HG03354 (cell line): Measurements from ENCODE around the gene OR1J1.

Experiments
- ATAC-seq: cut with Tn5 transposase; IDR thresholded peaks from one replicate; pipeline ENCODE4 v1.9.1; 2021; ENCODE audit warnings: mild to moderate bottlenecking; ENCODE audit not compliant: unreplicated experiment, poor library complexity, severe bottlenecking

OR1J1 gene, protein sequence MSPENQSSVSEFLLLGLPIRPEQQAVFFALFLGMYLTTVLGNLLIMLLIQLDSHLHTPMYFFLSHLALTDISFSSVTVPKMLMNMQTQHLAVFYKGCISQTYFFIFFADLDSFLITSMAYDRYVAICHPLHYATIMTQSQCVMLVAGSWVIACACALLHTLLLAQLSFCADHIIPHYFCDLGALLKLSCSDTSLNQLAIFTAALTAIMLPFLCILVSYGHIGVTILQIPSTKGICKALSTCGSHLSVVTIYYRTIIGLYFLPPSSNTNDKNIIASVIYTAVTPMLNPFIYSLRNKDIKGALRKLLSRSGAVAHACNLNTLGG

DNA sequence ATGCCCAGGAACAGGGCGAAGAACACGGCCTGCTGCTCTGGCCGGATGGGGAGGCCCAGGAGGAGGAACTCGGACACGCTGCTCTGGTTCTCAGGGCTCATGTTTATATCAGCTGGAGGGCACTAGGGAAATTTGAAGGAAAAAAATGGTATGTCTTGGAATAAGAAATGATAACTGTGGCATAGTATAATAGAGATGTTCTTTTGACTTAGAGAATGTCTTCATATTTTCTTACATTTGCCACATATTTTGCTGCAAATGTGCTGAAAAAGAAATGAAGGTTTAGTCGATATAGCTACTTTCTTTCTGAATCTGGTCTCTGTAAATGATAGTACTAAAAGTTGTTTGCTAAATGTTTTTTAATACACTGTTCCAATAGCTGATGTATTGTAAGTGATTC lies at the start of gene OR1J1:
Gene OR1J1, minus strand, starts transcription at position 101 of the 400 bp plus-strand sequence. Its CDS starts 0 bp downstream, at position 101.
- ATAC-seq = no peak

DNA sequence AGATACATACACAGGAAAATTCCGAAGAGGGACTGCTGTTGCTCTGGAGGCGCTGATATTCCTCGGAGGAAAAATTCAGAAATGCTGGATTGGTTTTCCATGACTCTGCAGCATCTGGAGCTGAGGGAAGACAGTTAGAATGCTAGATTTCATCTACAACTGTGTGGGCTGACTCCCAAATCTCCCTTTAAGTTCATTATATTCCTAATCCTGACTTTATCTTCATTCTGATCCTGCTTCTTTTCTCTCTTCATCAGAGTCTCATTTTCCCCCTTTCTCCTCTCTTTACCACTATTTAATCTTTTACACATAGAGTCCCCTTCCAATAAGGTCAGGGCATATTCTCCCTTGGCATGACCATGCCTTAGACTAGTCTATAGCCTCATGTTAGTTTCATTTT lies 49.5 kb upstream of the OR1J1 start, which contains the start of gene OR1N1:
Gene OR1N1, minus strand, starts transcription at position 101 of the 400 bp plus-strand sequence. Its CDS starts 0 bp downstream, at position 101.
- ATAC-seq = no peak

DNA sequence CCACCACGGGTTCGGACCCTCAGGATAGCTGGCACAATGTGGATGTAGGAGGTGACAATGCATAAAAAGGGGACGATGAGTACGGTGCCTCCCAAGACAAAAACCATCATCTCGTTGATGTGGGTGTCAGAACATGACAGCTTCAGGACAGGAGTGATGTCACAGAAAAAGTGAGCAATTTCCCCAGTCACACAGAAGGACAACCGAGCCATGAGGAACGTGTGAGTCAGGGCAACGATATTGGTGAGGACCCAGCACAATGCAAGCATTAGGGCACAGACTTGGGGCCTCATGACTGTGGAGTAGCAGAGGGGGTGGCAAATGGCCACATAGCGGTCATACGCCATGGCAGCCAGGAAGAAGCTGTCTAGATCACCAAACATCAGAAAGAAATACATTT lies 48.9 kb upstream of the OR1J1 start:
- ATAC-seq = no peak

DNA sequence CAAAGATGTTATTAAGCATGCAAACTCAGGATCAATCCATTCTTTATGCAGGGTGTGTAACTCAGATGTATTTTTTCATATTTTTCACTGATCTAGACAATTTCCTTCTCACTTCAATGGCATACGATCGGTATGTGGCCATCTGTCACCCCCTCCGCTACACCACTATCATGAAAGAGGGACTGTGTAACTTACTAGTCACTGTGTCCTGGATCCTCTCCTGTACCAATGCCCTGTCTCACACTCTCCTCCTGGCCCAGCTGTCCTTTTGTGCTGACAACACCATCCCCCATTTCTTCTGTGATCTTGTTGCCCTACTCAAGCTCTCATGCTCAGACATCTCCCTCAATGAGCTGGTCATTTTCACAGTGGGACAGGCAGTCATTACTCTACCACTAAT lies 41.6 kb upstream of the OR1J1 start:
- no peak for ATAC-seq

DNA sequence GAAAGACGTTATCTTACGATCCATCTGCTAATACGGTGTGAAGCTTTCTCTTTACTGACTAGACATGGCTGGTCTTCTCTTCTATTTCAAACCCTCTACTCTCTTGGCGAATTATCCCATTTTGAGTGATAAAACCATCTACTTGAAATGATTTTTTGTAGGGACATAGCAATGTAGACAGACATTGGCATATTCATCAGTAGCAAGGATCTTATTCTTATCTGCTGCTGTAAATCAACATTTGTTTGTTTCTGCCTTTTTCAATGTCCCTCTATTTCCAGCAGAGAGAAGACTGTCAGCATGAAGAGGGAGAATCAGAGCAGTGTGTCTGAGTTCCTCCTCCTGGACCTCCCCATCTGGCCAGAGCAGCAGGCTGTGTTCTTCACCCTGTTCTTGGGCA lies 41.1 kb upstream of the OR1J1 start, which contains the start of gene OR1J4:
Gene OR1J4, plus strand, starts transcription at position 301 of the 400 bp plus-strand sequence. Its CDS starts 0 bp downstream, at position 301.
- ATAC-seq = no peak

DNA sequence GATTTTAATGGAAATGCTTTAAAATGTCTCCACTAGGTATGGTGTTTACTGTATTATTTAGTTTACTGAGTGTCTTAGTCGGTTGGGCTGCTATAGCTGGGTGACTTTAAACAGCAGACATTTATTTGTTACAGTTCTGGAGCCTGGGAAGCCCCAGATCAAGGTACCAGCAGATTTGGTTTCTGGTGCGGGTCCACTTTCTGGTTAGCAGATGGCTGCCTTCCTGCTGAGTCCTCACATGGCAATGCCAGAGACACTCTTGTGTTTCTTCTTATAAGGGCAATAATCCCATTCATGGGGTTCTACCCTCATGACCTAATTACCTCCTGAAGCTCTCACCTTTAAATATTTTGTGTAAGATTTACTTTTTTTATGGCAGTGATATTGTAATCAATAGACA lies 40.5 kb upstream of the OR1J1 start:
- no peak for ATAC-seq

DNA sequence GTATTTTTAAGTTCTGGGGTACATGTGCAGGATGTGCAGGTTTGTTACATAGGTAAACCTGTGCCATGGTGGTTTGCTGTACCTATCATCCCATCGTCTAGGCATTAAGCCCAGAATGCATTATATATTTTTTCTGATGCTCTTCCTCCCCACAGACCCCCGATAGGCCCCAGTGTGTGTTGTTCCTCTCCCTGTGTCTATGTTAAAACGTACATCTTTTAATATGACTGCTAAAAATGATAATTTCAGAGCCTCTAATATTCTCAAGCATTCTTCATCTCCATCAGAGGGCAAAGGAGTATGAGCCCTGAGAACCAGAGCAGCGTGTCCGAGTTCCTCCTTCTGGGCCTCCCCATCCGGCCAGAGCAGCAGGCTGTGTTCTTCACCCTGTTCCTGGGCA lies 32.8 kb upstream of the OR1J1 start, which contains the start of gene OR1J2:
Gene OR1J2, plus strand, starts transcription at position 301 of the 400 bp plus-strand sequence. Its CDS starts 0 bp downstream, at position 301.
- no peak for ATAC-seq

DNA sequence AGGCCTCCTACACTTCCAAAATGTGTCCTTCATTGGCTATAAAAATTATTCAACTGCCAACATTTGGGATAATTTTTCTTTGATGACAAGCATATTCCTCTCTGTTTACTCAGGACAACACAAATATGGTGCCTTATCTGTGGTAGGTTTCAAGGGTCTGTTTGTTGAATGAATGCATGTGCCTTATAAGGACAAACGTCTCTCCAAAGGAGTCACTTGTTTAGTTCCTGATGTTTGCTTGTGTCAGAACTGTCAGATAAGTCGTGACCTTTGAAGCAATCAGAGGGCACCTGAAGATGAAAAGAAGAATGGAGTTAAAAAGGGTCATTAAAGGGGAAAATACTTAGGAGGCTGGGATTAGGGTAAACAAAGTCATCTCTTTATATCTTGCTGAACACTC lies 29.2 kb upstream of the OR1J1 start:
- ATAC-seq = no peak

DNA sequence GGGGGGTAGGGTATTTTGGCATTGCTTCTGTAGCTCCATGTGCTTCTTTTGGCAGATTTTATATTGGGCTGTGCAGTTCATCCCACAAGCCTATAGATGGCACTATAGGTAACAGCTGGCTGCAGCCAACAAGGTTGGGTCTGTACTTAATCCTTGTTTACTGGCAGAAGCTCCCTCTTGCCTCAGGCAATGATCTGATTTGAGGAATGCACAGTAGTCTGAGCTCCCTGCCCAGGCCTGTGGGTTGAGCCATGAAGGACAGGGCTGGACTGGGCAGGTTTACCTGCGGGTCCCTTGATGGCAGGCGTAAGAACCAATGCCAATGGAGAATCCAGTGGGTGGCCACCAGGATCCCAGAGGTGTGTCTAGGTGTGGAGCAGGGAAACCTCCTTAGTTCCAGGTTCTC lies 21.2 kb upstream of the OR1J1 start:
- no peak for ATAC-seq

DNA sequence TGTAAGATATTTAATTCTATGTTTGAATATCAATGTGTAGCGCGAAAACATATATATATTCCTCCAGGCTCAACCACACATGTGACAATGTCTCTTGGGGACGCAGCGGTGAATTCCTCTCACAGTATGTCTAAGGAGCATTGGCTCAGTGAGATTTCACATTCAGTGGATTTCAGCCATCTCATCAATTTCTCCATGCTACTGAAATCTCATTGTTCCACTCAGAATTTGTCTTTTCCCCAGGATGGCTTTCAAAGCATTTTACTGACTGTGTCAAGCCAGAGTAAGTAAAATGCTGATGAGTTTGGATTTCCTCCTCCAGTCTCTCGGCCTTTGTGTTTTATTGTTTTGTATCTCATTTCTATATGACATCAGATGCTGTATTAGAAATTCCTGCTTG lies 1.3 kb upstream of the OR1J1 start:
- no peak for ATAC-seq

DNA sequence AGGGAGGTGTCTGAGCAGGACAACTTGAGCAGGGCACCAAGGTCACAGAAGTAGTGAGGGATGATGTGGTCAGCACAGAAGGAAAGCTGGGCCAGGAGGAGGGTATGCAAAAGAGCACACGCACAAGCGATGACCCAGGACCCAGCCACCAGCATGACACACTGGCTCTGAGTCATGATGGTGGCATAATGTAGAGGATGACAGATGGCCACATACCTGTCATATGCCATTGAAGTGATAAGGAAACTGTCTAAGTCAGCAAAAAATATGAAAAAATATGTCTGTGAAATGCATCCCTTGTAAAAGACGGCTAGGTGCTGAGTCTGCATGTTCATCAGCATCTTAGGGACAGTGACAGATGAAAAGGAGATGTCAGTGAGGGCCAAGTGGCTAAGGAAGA lies 380 bp downstream of the OR1J1 start:
- ATAC-seq = no peak

DNA sequence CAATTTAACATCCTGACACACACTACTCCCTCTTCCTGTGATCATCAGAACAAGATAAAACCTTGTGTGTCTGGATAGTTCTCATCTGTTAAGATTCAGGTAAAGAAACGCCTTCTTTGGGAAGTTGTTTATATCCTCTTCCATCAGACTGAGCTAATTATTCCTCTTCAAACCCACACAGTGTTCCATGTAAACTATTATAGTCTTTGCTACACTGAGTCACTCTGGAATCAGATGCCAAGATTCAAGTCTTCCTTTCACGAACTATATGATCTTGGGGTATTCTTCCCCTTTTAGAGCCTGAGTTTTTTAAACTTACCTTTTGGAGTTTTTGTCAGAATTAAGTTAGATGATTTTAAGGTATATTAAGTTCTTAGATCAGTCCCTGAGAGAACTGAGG lies 2.0 kb downstream of the OR1J1 start:
- no peak for ATAC-seq

DNA sequence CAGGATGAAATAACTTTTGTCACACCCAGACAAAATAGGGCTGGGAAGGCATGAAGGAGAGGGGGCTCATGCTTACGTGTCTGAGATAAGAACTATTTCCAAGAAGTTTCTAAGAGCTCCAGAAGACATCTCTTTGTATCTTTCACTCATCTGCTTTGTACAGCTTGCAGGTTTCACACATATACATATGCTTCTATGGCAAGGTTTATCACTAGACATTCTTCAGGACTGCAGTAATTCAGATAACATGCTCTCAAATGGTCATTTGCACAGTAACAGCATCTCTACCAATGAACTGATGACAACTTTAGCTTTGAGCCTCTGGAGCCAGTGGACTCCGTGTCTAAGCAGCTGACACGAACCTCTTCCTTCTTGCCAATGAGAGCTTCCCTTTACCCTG lies 3.2 kb downstream of the OR1J1 start:
- ATAC-seq = no peak

DNA sequence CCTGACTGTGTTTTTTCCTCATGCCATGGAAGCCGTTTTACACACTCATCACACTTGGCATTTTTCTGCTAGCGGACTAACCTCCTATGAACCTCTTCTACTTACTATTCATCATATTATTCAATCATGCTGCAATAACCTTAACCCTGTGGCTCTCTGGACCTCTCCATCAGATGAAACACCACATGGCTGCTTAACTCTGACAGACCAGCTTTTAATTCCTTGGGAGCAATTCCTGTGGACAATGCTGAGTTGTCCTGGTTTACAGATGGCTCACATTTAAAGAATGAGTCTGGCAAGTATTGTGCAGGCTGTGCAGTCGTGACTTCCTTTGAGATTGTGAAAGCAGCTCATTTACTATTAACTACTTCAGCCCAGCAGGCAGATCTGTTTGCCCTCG lies 9.0 kb downstream of the OR1J1 start:
- ATAC-seq = no peak

DNA sequence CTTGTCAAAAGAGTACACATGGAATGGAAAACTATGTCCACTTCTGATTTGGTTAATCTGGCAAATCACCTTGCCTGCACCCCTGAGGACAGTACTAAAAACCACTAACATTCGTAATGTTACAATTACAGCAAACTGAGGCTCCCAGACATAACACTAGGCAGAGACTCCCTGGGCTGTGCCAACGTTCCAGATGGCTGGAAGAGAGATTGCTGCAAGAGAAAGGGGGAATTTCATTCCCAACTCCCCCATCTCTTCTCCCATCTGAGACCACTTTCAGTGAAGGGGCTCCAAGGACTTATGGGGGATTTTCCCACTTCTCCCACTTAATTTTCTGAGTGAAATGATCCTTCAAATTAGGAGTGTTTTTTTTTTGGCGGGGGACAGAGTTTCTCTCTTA lies 11.3 kb downstream of the OR1J1 start:
- no peak for ATAC-seq

DNA sequence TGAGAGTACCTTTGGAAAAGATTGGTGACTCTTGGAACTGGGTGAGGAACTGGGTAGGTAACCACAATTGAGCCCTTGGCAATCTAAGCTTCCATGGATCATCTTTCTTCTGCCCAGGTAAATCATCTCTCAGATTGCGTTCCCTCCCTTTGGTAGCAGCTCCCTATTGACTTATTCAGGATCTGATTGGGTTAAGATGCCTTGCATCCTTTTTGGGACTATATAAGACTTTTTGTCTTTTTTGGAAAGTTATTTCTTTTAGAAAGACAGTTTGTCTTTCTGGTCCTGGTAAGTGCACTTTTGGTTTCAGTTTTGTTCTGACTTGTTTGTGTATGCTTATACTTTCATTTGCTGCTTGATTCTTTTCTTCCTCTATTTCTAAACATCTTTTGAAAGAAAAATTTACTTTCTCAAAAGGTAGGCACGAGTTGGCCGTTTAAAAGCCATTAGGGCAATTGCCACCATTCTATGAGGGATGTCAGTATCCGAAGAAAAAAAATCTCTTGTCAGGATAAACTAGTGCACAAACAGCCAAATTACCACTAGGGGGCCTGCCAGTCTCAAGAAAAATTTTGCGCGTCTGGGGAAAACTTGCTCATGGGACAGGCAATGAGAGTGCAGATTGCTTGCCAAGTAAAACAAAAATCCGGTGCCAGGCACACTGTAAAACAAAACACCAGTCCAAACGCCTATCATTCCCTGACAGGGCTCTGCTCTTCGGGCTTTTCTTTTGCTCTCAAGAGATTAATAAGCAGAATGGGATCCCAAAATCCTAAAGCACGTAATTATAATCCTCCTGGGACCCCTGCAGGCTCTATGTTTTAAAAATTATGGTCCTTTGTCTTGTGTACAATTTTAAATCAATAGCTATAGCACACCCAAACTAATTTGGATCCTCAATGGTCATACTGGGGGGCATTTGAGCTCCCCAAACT lies 12.8 kb downstream of the OR1J1 start:
- peak; percentile 84 for ATAC-seq

DNA sequence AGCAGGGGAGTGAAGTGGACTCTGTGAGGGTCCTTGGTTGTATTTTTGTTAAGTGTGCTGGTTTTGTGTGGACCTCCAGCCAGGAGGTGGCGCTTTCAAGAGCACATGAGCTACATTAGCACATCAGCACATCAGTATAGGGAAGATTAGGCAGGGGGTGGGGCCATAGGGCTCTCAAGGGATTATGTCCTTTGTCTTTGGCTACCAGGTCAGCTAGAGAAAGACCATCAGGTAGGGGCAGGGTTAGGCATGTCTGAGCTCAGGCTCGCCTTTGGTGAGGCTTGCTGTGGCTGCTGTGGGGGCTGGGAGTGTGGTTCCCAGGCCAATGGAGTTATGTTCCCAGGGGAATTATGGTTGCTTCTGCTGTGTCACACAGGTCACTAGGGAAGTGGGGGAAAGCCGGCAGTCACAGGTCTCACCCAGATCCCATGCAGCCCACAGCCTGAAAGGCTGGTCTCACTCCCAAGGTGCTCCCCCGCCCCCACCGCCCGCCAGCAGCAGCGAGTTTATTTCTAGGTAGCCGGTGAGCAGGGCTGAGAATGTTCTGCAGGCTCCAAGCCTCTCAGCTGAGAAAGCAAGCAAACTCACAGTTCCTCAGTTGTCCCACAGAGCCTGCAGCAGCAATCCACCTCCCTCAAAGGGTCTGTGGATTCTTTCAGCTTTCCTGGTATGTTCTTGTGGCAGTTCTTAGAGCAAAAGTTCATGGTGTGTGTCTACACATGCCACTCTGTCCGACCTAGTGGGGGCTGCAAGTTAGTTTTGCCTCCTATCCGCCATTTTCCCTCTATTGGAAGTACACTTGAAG lies 13.7 kb downstream of the OR1J1 start:
- peak; percentile 72 for ATAC-seq

DNA sequence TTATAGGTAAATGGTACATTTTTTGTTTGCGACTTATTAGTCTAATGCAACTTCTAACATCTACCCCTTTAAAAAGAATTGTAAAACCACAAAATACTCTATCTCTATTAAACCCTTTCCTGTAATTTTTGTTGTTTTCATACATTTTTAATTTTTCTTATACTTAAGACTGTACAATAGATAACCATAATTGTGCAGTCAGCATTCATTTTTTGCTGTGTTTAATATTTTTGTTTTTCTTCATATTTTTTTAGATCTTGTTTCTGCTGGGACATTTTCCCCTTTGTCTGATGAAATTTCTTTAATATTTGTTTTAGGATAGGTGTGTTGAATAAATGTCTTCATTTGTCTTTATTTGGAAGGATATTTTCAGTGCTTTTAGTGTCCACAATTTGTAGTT lies 19.9 kb downstream of the OR1J1 start:
- ATAC-seq = no peak

DNA sequence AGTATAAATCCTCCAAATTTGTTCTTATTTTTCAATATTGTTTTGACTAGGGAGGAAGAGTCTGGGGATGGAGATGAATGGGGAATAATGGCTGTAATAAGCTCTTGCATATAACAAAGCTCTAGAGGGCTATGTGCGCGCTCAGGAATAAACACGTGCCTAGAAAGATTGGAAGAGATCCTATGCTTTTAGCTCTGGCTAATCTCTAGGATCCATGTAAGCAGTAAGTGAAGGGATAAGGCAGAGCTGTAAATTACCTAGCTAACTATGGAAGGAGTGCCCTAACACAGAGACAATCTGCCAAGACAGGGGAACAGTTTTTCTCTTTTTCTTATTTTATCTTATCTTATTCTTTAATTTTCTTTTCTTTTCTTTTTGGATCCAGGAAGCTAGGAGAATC lies 21.6 kb downstream of the OR1J1 start:
- no peak for ATAC-seq

DNA sequence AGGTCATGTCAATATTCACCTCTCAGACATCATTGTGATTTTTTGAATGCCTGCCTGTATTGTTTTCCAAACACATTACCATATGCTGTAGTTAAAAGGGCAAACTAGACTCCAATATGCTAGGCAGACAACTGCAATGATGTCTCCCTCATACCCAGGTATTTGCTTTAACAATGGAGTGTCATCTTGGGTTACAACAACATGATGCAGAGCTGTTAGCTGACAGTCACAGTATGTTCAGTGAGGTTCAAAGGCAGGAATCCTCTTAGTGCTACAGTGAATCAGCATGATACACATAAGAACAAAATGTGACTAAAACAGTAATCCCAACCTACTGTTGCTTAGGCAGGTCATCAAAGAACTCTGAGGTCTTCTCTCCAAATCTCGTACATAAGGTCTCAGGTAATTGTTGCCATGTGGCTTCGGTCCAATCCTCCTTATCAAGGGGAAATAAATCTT lies 24.0 kb downstream of the OR1J1 start:
- ATAC-seq = no peak
